ENCODE results near the gene LMCD1.

- TF ChIP-seq CTCF (IDR thresholded peaks at IDR 0.05) (no peak), POLR2A (IDR thresholded peaks at IDR 0.05) (no peak)
Observed at GRCh38 chr3:8558645-8559044, 57.0 kb downstream of the LMCD1 start.
